BE2C (cell line): ENCODE measurements around the gene PPM1H.

Experiments
- DNase-seq: peaks from one replicate; pipeline ENCODE4 v3.0.0-alpha.2; 2020
- H3K27me3 ChIP-seq: fragments of 250-450 bp; sonication (Bioruptor Pico); 2 replicates; pipeline ENCODE4 v1.5.1; 2020; ENCODE audit warnings: mild to moderate bottlenecking
- H3K36me3 ChIP-seq: fragments of 250-450 bp; sonication (Bioruptor Pico); 2 replicates; pipeline ENCODE4 v1.5.1; 2020; ENCODE audit warnings: mild to moderate bottlenecking
- H3K4me1 ChIP-seq: fragments of 250-450 bp; sonication (Bioruptor Pico); 2 replicates; pipeline ENCODE4 v1.5.1; 2020
- H3K4me3 ChIP-seq: 2 replicates; pipeline ENCODE4 v1.5.1; 2011; ENCODE audit warnings: low read depth, low read length
- H3K9me3 ChIP-seq: fragments of 250-450 bp; sonication (Bioruptor Pico); 2 replicates; pipeline ENCODE4 v1.5.1; 2020
- CTCF ChIP-seq: IDR thresholded peaks from 2 replicates; pipeline ENCODE4 v1.5.1; 2012; ENCODE audit warnings: mild to moderate bottlenecking, low read depth, low read length

The PPM1H gene

GRCh38 chr12:62622177-62622576 is 312.8 kb downstream of the PPM1H start:
- Histone ChIP-seq H3K27me3 (no peaks in the 10 kb centered on the region), H3K9me3 (no peaks in the 10 kb centered on the region), H3K36me3 (no peaks in the 10 kb centered on the region), H3K4me1 (no peaks in the 10 kb centered on the region), H3K4me3 (no peak overlapping the region)
- TF ChIP-seq CTCF: no peak
- no peak for DNase-seq

- Histone ChIP-seq H3K4me1 (no peaks in the 10 kb centered on the region), H3K4me3 (no peak overlapping the region), H3K9me3 (no peaks in the 10 kb centered on the region), H3K27me3 (no peaks in the 10 kb centered on the region), H3K36me3 (no peaks in the 10 kb centered on the region)
- no peak for DNase-seq
- no peak for TF ChIP-seq CTCF
These were observed 313.8 kb downstream of the PPM1H start for GRCh38 chr12:62621101-62621638.

DNA sequence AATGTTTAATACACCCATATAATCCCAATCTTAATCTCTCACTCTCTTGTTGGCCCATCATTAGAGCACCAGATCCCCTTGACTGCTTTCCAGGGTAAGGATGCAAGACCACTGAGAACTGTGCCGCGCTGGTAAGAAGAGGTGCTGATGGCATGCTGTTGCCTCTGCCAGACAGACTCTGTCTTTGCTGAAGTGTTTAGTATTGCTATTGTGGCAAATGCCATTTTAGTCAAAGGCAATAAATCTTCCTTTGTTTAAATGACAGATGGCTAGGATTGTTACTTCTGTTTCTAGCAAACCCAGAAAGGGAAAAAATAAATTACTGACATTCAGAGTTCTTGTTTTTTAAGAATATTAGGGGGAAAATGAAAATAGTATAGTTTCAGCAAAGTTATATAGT is 316.0 kb downstream of the PPM1H start:
- H3K9me3 ChIP-seq: no peaks in the 10 kb centered on the region
- no peak for TF ChIP-seq CTCF
- H3K36me3 ChIP-seq: no peaks in the 10 kb centered on the region
- no peak overlapping the region for H3K4me3 ChIP-seq
- H3K27me3 ChIP-seq: no peaks in the 10 kb centered on the region
- H3K4me1 ChIP-seq: no peaks in the 10 kb centered on the region
- DNase-seq: no peak

GRCh38 chr12:62618319-62618718 is 316.6 kb downstream of the PPM1H start:
- Histone ChIP-seq H3K4me1 (no peaks in the 10 kb centered on the region), H3K9me3 (no peaks in the 10 kb centered on the region), H3K4me3 (no peak overlapping the region), H3K27me3 (no peaks in the 10 kb centered on the region), H3K36me3 (no peaks in the 10 kb centered on the region)
- DNase-seq: no peak
- no peak for TF ChIP-seq CTCF

- no peak for TF ChIP-seq CTCF
- no peak for DNase-seq
- H3K36me3 ChIP-seq: no peaks in the 10 kb centered on the region; the same call in 1 of the 2 replicates
These were observed 321.9 kb downstream of the PPM1H start for GRCh38 chr12:62613081-62613480.

GRCh38 chr12:62606654-62607053 is 328.3 kb downstream of the PPM1H start:
- no peak for TF ChIP-seq CTCF
- H3K4me3 ChIP-seq: no peak overlapping the region
- peaks cover 3% of the 10 kb centered on the region for H3K4me1 ChIP-seq
- no peaks in the 10 kb centered on the region for H3K27me3 ChIP-seq
- DNase-seq: no peak
- H3K36me3 ChIP-seq: no peaks in the 10 kb centered on the region
- no peaks in the 10 kb centered on the region for H3K9me3 ChIP-seq

More at GRCh38 chr12:62613081-62613480, 321.9 kb downstream of the PPM1H start:
- no peak overlapping the region for H3K4me3 ChIP-seq
- no peaks in the 10 kb centered on the region for H3K4me1 ChIP-seq
- no peaks in the 10 kb centered on the region for H3K27me3 ChIP-seq
- no peaks in the 10 kb centered on the region for H3K9me3 ChIP-seq
